ENCODE data around the gene CYP4F22.

The CYP4F22 gene

DNA sequence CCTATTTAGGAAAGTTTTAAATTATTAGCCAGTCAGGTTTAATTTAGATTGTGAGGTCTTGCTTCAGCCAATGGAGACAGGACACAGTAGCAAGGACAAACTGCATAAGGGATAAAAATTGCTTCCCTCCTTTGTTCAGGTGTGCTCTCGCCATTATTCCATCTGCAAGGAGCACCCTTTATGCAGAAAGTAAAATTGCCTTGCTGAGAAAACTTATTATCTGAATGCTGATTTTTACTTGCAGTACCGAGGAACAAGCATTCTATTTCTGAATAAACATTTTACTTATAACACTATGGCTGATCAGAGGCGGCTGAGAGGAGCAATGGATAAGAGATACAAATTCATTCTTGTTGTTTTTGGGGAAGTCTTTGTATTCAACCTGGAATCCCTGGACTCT, 8.0 kb downstream of the CYP4F22 start:
- Histone ChIP-seq H3K27ac (no peak overlapping the region), H3K4me3 (ENCODE audit: low read depth in 1 of 2, low read length in 1 of 2) (no peak overlapping the region), H3K27me3 (no peaks in the 10 kb centered on the region), H3K4me1 (ENCODE audit: control insufficient read depth in 1 of 2, insufficient read depth in 1 of 2, low read depth in 1 of 2, low read length in 1 of 2) (no peaks in the 10 kb centered on the region), H3K36me3 (no peaks in the 10 kb centered on the region), H3K9me3 (peaks cover 7% of the 10 kb centered on the region)
- TF ChIP-seq, protein P1, sequence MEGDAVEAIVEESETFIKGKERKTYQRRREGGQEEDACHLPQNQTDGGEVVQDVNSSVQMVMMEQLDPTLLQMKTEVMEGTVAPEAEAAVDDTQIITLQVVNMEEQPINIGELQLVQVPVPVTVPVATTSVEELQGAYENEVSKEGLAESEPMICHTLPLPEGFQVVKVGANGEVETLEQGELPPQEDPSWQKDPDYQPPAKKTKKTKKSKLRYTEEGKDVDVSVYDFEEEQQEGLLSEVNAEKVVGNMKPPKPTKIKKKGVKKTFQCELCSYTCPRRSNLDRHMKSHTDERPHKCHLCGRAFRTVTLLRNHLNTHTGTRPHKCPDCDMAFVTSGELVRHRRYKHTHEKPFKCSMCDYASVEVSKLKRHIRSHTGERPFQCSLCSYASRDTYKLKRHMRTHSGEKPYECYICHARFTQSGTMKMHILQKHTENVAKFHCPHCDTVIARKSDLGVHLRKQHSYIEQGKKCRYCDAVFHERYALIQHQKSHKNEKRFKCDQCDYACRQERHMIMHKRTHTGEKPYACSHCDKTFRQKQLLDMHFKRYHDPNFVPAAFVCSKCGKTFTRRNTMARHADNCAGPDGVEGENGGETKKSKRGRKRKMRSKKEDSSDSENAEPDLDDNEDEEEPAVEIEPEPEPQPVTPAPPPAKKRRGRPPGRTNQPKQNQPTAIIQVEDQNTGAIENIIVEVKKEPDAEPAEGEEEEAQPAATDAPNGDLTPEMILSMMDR (IDR thresholded peaks at IDR 0.05): no peak

DNA sequence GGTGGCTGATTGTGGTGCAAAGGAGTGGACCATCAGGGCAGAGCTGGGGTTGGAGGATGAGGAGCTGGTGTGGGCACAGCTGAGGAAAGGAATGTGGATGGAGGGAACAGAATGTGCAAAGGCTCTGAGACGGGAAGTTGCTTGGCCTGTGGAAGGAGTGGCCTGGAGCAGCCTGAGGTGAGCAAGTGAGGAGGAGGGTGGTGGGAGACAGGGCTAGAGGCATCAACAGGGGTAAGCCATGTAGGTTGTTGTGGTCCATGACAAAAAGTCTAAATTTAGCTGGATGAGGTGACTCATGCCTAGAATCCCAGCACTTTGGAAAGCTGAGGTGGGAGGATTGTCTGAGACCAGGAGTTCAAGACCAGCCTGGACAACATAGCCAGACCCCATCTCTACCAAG, 9.5 kb downstream of the CYP4F22 start:
- Histone ChIP-seq H3K27me3 (no peaks in the 10 kb centered on the region), H3K9me3 (peaks cover 7% of the 10 kb centered on the region), H3K4me1 (ENCODE audit: control insufficient read depth in 1 of 2, insufficient read depth in 1 of 2, low read depth in 1 of 2, low read length in 1 of 2) (no peaks in the 10 kb centered on the region), H3K36me3 (no peaks in the 10 kb centered on the region), H3K4me3 (ENCODE audit: low read depth in 1 of 2, low read length in 1 of 2) (no peak overlapping the region), H3K27ac (no peak overlapping the region)
- TF ChIP-seq, protein P1 (IDR thresholded peaks at IDR 0.05): no peak

DNA sequence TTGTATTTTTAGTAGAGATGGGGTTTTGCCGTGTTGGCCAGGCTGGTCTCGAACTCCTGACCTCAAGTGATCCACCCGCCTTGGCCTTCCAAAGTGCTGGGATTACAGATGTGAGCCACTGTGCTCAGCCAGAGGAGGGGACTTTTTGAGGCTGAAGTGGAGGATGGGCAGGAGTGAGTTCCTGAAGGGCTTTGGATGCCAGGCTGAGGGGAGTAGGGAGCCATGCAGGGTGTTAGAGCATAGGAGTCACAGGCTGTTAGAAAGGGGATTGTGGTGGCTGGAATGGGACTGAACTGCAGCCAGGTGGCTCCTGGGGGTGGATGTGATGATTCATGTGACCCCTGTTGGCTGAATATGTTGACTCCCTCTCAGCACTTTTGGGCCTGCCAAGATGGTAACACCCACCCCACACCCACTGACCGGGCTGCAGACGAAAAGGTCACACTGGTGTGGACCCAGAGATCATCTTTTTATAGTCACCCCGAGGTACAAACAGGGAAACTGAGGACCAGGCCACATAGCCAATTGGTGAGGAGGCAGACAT, 11.2 kb downstream of the CYP4F22 start:
- Histone ChIP-seq H3K27me3 (peaks cover 5% of the 10 kb centered on the region), H3K36me3 (no peaks in the 10 kb centered on the region), H3K4me3 (ENCODE audit: low read depth in 1 of 2, low read length in 1 of 2) (no peak overlapping the region), H3K4me1 (ENCODE audit: control insufficient read depth in 1 of 2, insufficient read depth in 1 of 2, low read depth in 1 of 2, low read length in 1 of 2) (no peaks in the 10 kb centered on the region), H3K27ac (no peak overlapping the region), H3K9me3 (peaks cover 7% of the 10 kb centered on the region)
- TF ChIP-seq, protein P1 (IDR thresholded peaks at IDR 0.05): no peak

DNA sequence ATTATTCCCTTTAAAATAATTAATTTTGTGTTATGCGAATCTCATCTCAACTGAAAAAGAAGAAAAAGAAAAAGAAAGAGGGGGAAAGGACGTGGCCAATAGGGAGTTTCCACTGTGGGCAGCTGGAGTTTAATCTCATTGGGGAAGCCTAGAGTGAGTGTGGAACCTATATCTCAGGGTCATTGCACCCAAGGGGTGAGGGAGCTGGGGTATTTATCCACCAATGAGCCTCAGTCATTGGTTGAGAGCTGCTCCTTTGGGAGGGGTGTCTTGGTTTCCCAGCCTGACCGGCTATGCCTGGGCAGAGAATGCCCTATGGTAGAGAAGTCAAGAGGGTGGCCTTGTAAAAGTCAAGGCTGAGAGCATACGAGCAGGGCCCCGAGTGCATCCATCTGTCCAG, 16.5 kb downstream of the CYP4F22 start:
- no peak overlapping the region for H3K4me3 ChIP-seq (ENCODE audit: low read depth in 1 of 2, low read length in 1 of 2)
- H3K36me3 ChIP-seq: no peaks in the 10 kb centered on the region
- no peaks in the 10 kb centered on the region for H3K4me1 ChIP-seq (ENCODE audit: control insufficient read depth in 1 of 2, insufficient read depth in 1 of 2, low read depth in 1 of 2, low read length in 1 of 2)
- peaks cover under 1% of the 10 kb centered on the region for H3K9me3 ChIP-seq
- H3K27ac ChIP-seq: no peak overlapping the region
- peaks cover 26% of the 10 kb centered on the region for H3K27me3 ChIP-seq
- TF ChIP-seq, protein P1 (IDR thresholded peaks at IDR 0.05): no peak

DNA sequence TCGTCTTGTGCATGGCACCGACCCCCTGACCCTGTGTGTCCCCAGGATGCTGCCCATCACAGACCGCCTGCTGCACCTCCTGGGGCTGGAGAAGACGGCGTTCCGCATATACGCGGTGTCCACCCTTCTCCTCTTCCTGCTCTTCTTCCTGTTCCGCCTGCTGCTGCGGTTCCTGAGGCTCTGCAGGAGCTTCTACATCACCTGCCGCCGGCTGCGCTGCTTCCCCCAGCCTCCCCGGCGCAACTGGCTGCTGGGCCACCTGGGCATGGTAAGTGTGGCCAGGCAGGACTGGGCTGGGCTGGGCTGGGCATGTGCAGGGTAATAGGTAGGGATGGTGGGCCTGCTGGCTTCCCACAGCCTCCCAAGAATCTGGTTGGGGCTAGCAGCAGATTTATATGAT, 17.0 kb downstream of the CYP4F22 start:
- Histone ChIP-seq H3K4me1 (ENCODE audit: control insufficient read depth in 1 of 2, insufficient read depth in 1 of 2, low read depth in 1 of 2, low read length in 1 of 2) (no peaks in the 10 kb centered on the region), H3K36me3 (no peaks in the 10 kb centered on the region), H3K9me3 (peaks cover 6% of the 10 kb centered on the region), H3K4me3 (ENCODE audit: low read depth in 1 of 2, low read length in 1 of 2) (no peak overlapping the region), H3K27me3 (peaks cover 26% of the 10 kb centered on the region), H3K27ac (no peak overlapping the region)
- TF ChIP-seq, protein P1 (IDR thresholded peaks at IDR 0.05): no peak

DNA sequence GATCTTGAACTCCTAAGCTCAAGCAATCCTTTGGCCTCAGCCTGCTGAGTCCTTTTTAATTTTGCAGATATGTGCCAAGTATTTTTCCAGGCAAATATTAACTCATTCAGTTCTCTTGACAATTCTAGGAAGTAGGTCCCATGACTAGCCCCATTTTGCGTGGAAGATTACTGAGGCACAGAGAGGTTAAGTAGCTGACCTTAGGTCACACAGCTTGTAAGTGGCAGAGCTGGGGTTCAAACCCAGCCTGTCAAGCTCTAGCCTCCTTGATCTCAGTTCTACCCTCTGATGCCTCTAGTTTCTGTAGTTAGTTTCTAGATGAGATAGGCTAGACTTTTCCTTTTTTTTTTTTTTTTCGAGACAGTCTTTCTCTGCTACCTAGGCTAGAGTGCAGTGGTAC, 18.1 kb downstream of the CYP4F22 start:
- TF ChIP-seq, protein P1 (IDR thresholded peaks at IDR 0.05): no peak
- peaks cover 8% of the 10 kb centered on the region for H3K9me3 ChIP-seq
- H3K27me3 ChIP-seq: peaks cover 26% of the 10 kb centered on the region
- no peaks in the 10 kb centered on the region for H3K4me1 ChIP-seq (ENCODE audit: control insufficient read depth in 1 of 2, insufficient read depth in 1 of 2, low read depth in 1 of 2, low read length in 1 of 2)
- H3K36me3 ChIP-seq: no peaks in the 10 kb centered on the region
- no peak overlapping the region for H3K27ac ChIP-seq
- no peak overlapping the region for H3K4me3 ChIP-seq (ENCODE audit: low read depth in 1 of 2, low read length in 1 of 2)
